M059J (cell line): ENCODE measurements around the gene TP73. TPM values are rescaled to one million over a fixed set of nuclear protein-coding genes. Genes with fewer than 3 reads are reported as not detected.
A peak's percentile ranks its signal among the peaks of the same experiment; 100 is the strongest.

Source experiments
- DNase-seq: peaks from one replicate; pipeline ENCODE4 v3.0.0-alpha.2; 2012; ENCODE audit warnings: low read depth
- total RNA-seq: library from RNA; depleted of rRNA; stranded (reverse); fragments of >200 nt; shearing (Covaris generic); gene quantifications from 2 replicates; pipeline ENCODE4 v1.2.3, GENCODE V29; 2014

Gene TP73
- total RNA-seq, 1 experiment from 2014 or later, result 0.91 TPM

DNA sequence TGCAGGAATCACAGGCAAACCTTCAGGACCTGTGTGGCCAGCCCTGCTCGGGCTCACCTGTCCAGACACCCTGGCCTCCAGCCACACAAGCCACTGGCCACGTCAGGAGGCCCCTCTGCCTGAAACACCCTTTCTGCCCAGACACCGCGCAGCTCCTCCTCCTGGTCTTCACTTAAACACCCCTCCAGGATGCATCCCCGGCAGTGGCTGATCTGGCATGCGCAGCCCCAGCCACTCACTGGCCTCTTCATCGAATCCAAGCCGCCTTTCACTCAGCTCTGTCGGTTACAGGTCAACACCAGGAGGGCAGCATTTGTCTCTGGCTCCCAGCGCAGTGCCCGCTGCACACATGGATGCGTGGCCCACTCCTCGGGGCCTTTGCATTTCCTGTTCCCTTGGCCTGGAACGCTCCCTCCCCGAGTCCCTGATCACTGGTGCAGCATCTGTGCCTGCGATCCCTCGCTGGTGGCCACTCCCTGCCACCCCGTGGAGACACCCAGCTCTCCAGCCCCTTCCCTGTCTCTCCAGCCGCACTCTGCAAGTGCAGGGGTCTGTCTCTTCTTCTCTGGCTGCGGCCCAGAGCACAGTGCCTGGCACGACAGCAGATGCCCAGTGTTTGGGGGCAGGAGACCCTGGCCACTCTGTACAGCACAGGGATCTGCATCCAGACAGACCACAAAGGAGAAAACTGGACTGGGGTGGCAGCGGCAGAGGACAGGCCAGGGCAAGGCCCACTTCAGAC is 18.1 kb upstream of the TP73 start:
- DNase-seq, result no peak

DNA sequence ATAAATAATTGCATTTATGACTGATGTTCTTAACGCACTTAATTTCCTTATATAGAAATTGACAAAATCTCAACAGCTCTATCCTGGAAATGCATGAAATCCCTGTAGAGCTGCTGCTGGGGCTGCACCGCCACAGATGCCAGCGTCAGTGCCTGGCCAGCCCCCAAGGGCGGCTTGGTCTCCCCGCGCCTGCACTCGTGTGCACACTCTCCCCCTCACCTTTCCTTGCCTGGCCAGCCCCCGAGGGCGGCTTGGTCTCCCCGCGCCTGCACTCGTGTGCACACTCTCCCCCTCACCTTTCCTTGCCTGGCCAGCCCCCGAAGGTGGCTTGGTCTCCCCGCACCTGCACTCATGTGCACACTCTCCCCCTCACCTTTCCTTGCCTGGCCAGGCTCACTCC is 16.2 kb upstream of the TP73 start:
- no peak for DNase-seq

- DNase-seq, result no peak
Measured at GRCh38 chr1:3636531-3636930, 15.8 kb upstream of the TP73 start.

DNA sequence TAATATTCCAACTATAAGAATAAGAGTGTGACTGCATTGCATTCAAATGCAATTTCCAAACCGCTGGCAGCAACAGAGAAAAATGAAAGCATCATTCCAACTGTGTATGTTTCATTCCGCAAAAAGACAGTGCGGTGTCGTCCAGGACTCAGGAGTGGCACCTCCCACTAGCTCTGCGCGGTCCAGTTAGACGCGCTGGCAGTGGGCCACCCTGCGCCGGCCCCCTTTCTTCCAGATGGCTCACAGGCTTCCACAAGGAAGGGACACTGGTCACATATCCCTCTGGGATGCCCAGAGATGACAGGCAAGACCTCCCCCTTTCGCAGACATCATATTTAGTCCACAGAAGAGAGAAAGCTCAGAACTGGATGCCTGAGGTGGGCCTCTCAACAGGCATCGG is 14.3 kb upstream of the TP73 start:
- DNase-seq, result no peak

- no peak for DNase-seq
Measured at GRCh38 chr1:3638676-3639075, 13.6 kb upstream of the TP73 start.

- DNase-seq, result no peak
Measured at GRCh38 chr1:3639397-3639911, 12.9 kb upstream of the TP73 start.

GRCh38 chr1:3640121-3640837 is 12.0 kb upstream of the TP73 start:
- no peak for DNase-seq

DNA sequence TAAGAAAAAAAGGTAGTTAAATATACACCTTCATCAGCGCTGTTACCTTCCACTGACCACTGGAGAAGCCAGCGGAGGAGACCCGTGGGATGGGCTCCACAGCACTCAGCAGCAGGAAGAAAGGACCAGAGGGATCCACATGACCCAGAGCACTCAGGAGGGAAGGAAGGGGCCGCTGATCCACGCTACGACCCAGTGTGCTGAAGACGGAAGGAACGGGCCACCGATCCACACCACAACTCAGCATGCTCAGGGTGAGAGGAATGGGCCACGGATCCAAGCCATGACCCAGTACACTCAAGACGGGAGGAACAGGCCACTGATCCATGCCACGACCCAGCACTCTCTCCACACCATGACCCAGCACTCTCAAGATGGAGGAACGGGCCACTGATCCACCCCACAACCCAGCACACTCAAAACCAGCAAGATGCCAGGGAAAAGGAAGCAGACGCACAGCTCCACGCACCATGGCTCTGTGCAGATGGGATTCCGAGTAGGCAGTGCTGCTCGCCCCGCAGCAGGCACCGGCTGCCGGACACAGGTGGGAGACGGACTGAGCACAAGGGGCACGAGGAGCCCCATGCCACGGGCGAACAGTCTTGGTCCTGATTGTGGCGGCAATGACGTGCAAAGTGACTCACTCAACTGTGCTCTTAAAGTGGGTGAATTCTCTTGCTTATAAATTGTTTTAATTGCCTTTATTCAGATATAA is 11.1 kb upstream of the TP73 start:
- no peak for DNase-seq

GRCh38 chr1:3641816-3642215 is 10.5 kb upstream of the TP73 start:
- DNase-seq, result no peak

DNA sequence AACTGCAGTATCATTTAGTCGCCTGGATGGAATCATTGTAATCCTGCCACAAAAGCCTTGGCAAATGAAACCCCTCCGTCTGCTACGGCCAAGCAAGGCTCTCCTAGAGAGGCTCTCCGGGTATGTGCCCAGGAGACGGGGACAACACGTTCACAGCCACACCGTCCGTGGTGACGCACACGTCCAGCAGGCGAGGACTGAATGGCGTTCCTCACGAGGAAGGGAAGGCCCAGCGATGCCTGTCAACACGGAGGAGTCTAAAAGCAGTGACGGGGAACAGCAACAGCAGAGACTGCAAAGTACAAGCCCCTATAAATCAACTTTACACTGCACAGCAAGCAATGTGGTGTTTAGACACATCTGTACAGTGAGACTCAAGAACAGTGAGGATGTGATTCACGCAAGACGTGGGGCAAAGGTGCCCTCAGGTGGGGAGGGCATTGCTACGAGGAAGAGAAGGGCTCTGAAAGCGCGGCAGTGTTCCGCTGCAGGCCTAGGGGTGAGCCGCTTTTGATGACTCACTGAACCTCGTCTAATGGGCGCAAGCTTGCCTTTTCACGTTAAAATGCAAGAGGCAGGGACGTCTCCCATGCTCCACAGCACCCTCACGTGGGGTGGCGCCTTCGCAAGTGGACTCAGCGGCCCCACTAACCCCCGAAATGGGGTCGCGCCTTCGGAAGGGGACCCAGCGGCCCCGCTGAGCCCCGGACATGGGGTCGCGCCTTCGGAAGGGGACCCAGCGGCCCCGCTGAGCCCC is 9.2 kb upstream of the TP73 start:
- no peak for DNase-seq

- no peak for DNase-seq
Measured at GRCh38 chr1:3644273-3644672, 8.0 kb upstream of the TP73 start.

DNA sequence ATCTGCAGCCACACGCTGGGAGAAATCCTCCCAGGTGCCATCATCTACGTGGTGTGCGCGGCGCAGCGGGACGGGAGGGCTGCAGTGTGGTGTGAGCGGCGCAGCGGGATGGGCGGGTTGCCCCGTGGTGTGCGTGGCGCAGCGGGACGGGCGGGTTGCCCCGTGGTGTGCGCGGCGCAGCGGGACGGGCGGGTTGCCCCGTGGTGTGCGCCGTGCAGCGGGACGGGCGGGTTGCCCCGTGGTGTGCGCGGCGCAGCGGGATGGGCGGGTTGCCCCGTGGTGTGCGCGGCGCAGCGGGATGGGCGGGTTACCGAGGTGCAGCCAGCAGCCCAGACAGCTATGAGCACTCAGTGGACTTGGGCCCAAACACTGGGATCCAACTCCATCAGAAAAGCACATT is 7.1 kb upstream of the TP73 start:
- DNase-seq, result no peak

GRCh38 chr1:3645666-3646355 is 6.5 kb upstream of the TP73 start:
- DNase-seq, result no peak

- no peak for DNase-seq
Measured at GRCh38 chr1:3646596-3646995, 5.7 kb upstream of the TP73 start.

GRCh38 chr1:3649342-3650247 is 2.7 kb upstream of the TP73 start, which contains the start of gene WRAP73:
Gene WRAP73, minus strand, starts transcription at chr1:3650103. Its CDS starts 104 bp downstream, at chr1:3649999.
- peak; percentile 90 for DNase-seq

DNA sequence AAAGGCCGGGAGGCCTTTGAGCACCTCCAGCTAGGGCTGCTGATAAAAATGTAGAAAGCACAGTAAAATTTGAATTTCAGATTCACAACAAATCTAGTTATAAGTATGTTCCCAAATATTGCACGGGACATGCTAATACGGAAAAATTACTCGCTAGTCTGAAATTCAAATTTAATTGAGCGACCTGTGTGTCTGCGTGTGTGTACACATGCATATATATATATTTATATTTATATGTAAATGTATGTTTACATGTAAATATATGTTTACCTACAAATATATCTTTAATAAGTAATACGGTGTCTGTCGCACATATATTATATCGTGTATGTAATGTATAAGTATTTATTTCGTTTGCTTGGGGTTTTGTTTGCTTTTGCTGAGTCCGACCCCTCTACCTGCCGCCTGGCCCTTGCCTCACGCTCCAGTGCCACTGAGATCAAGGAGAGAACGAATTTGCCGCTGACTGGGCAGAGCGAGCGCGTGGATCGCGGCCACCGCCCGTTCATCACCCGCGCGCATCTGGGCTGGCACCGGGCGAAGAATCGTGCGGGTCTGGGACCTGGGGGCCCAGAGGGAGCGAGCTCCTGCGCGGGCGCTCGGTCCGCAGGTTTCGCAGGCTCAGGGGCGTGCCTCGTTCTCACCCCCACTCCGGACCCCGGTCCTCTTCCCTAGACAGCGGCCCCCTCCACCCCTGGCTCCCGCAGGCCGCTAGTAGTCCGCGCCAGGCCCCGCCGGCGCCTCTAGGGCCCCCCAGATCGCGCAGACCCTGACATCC is 1.9 kb upstream of the TP73 start:
- no peak for DNase-seq

GRCh38 chr1:3651026-3651929 is 1.0 kb upstream of the TP73 start:
- peak; percentile 29 for DNase-seq
